ENCODE data around the gene PPP1R14D. TPM values are rescaled to one million over a fixed set of nuclear protein-coding genes. Genes with fewer than 3 reads are reported as not detected.

PPP1R14D gene
- total RNA-seq, 1 experiment from 2014 or later, result not detected

GRCh38 chr15:40830884-40831283, 2.4 kb upstream of the PPP1R14D start:
- in situ Hi-C loops (cut with HindIII; ENCODE audit: low pct_unique_long_range_greater_than_20kb, low sequenced_read_pairs), result no loop called here
- DNase-seq (ENCODE audit: low read depth), result no peak

GRCh38 chr15:40829115-40829514, 607 bp upstream of the PPP1R14D start:
- in situ Hi-C loops (cut with HindIII; ENCODE audit: low pct_unique_long_range_greater_than_20kb, low sequenced_read_pairs), result no loop called here

GRCh38 chr15:40826423-40827075, 2.0 kb downstream of the PPP1R14D start:
- in situ Hi-C loops (cut with HindIII; ENCODE audit: low pct_unique_long_range_greater_than_20kb, low sequenced_read_pairs), result no loop called here
- no peak for DNase-seq (ENCODE audit: low read depth)

More at GRCh38 chr15:40829115-40829514, 607 bp upstream of the PPP1R14D start:
- DNase-seq (ENCODE audit: low read depth), result no peak

- DNase-seq (ENCODE audit: low read depth), result peak; percentile 61
- in situ Hi-C loops (cut with HindIII; ENCODE audit: low pct_unique_long_range_greater_than_20kb, low sequenced_read_pairs), result no loop called here
Measured at GRCh38 chr15:40825661-40826422, 2.7 kb downstream of the PPP1R14D start.

GRCh38 chr15:40823572-40824343, 4.8 kb downstream of the PPP1R14D start:
- DNase-seq (ENCODE audit: low read depth), result no peak
- in situ Hi-C loops (cut with HindIII; ENCODE audit: low pct_unique_long_range_greater_than_20kb, low sequenced_read_pairs), result no loop called here

GRCh38 chr15:40821195-40821594, 7.3 kb downstream of the PPP1R14D start:
- in situ Hi-C loops (cut with HindIII; ENCODE audit: low pct_unique_long_range_greater_than_20kb, low sequenced_read_pairs), result no loop called here
- DNase-seq (ENCODE audit: low read depth), result no peak

- no peak for DNase-seq (ENCODE audit: low read depth)
- in situ Hi-C loops (cut with HindIII; ENCODE audit: low pct_unique_long_range_greater_than_20kb, low sequenced_read_pairs), result no loop called here
Measured at GRCh38 chr15:40819048-40819447, 9.5 kb downstream of the PPP1R14D start.

GRCh38 chr15:40815042-40815698, 13.3 kb downstream of the PPP1R14D start:
- DNase-seq (ENCODE audit: low read depth), result peak; percentile 30
- in situ Hi-C loops (cut with HindIII; ENCODE audit: low pct_unique_long_range_greater_than_20kb, low sequenced_read_pairs), result no loop called here

- in situ Hi-C loops (cut with HindIII; ENCODE audit: low pct_unique_long_range_greater_than_20kb, low sequenced_read_pairs), result no loop called here
Measured at GRCh38 chr15:40812721-40813425, 15.6 kb downstream of the PPP1R14D start.

GRCh38 chr15:40808861-40809450, 19.6 kb downstream of the PPP1R14D start:
- in situ Hi-C loops (cut with HindIII; ENCODE audit: low pct_unique_long_range_greater_than_20kb, low sequenced_read_pairs), result no loop called here
- DNase-seq (ENCODE audit: low read depth), result no peak

More at GRCh38 chr15:40812721-40813425, 15.6 kb downstream of the PPP1R14D start:
- DNase-seq (ENCODE audit: low read depth), result no peak

GRCh38 chr15:40807888-40808461, 20.5 kb downstream of the PPP1R14D start:
- in situ Hi-C loops (cut with HindIII; ENCODE audit: low pct_unique_long_range_greater_than_20kb, low sequenced_read_pairs), result no loop called here
- no peak for DNase-seq (ENCODE audit: low read depth)

GRCh38 chr15:40807028-40807887, 21.2 kb downstream of the PPP1R14D start, which contains the start of the genes DNAJC17 and ZFYVE19:
TSS of gene DNAJC17 (minus strand) at chr15:40807473. CDS start at chr15:40807446, 27 bp downstream.
TSS of gene ZFYVE19 (plus strand) at chr15:40807089. CDS start at chr15:40807590, 501 bp downstream.
- in situ Hi-C loops (cut with HindIII; ENCODE audit: low pct_unique_long_range_greater_than_20kb, low sequenced_read_pairs), result no loop called here
- peak; percentile 92 for DNase-seq (ENCODE audit: low read depth)

GRCh38 chr15:40806672-40807027, 21.9 kb downstream of the PPP1R14D start:
- in situ Hi-C loops (cut with HindIII; ENCODE audit: low pct_unique_long_range_greater_than_20kb, low sequenced_read_pairs), result no loop called here

GRCh38 chr15:40803688-40804087, 24.8 kb downstream of the PPP1R14D start:
- DNase-seq (ENCODE audit: low read depth), result no peak
- in situ Hi-C loops (cut with HindIII; ENCODE audit: low pct_unique_long_range_greater_than_20kb, low sequenced_read_pairs), result no loop called here

More at GRCh38 chr15:40806672-40807027, 21.9 kb downstream of the PPP1R14D start:
- DNase-seq (ENCODE audit: low read depth), result no peak

GRCh38 chr15:40803076-40803475, 25.4 kb downstream of the PPP1R14D start:
- in situ Hi-C loops (cut with HindIII; ENCODE audit: low pct_unique_long_range_greater_than_20kb, low sequenced_read_pairs), result no loop called here
- DNase-seq (ENCODE audit: low read depth), result no peak

- in situ Hi-C loops (cut with HindIII; ENCODE audit: low pct_unique_long_range_greater_than_20kb, low sequenced_read_pairs), result no loop called here
- DNase-seq (ENCODE audit: low read depth), result no peak
Measured at GRCh38 chr15:40799523-40799922, 29.0 kb downstream of the PPP1R14D start.

Data from Caki2 (cell line).